ENCODE data around the gene FAM149A.

The FAM149A gene

GRCh38 chr4:186079694-186080093 is 24.8 kb upstream of the FAM149A start:
- peaks cover 4 to 22% of the 10 kb centered on the region in 2 donors for H3K36me3 ChIP-seq (ENCODE audit: control insufficient read depth in 1 of 2, insufficient read depth in 2 of 2, low read length in 2 of 2)
- no peaks in the 10 kb centered on the region for H3K9me3 ChIP-seq (ENCODE audit: control insufficient read depth in 1 of 2, low read length in 2 of 2)

GRCh38 chr4:186081202-186081807 is 23.2 kb upstream of the FAM149A start:
- Histone ChIP-seq H3K4me3 (ENCODE audit: low read depth in 1 of 2, low read length in 2 of 2) (no peak overlapping the region), H3K27me3 (ENCODE audit: low read depth, low read length) (no peaks in the 10 kb centered on the region), H3K36me3 (ENCODE audit: control insufficient read depth in 1 of 2, insufficient read depth in 2 of 2, low read length in 2 of 2) (peaks cover 4 to 21% of the 10 kb centered on the region in 2 donors), H3K27ac (ENCODE audit: low read length) (no peak overlapping the region), H3K4me1 (ENCODE audit: control insufficient read depth in 1 of 2, insufficient read depth in 2 of 2, low read length in 2 of 2) (no peaks in the 10 kb centered on the region), H3K9me3 (ENCODE audit: control insufficient read depth in 1 of 2, low read length in 2 of 2) (no peaks in the 10 kb centered on the region)

More at GRCh38 chr4:186079694-186080093, 24.8 kb upstream of the FAM149A start:
- Histone ChIP-seq H3K4me3 (ENCODE audit: low read depth in 1 of 2, low read length in 2 of 2) (no peak overlapping the region), H3K27ac (ENCODE audit: low read length) (no peak overlapping the region), H3K4me1 (ENCODE audit: control insufficient read depth in 1 of 2, insufficient read depth in 2 of 2, low read length in 2 of 2) (no peaks in the 10 kb centered on the region), H3K27me3 (ENCODE audit: low read depth, low read length) (no peaks in the 10 kb centered on the region)

- no peak overlapping the region for H3K27ac ChIP-seq (ENCODE audit: low read length)
- no peak overlapping the region for H3K4me3 ChIP-seq (ENCODE audit: low read depth in 1 of 2, low read length in 2 of 2)
- no peaks in the 10 kb centered on the region for H3K9me3 ChIP-seq (ENCODE audit: control insufficient read depth in 1 of 2, low read length in 2 of 2)
- H3K36me3 ChIP-seq (ENCODE audit: control insufficient read depth in 1 of 2, insufficient read depth in 2 of 2, low read length in 2 of 2): peaks cover 4 to 17% of the 10 kb centered on the region in 2 donors
- no peaks in the 10 kb centered on the region for H3K4me1 ChIP-seq (ENCODE audit: control insufficient read depth in 1 of 2, insufficient read depth in 2 of 2, low read length in 2 of 2)
- H3K27me3 ChIP-seq (ENCODE audit: low read depth, low read length): no peaks in the 10 kb centered on the region
These were observed 22.3 kb upstream of the FAM149A start for GRCh38 chr4:186082221-186082620.

- Histone ChIP-seq H3K36me3 (ENCODE audit: control insufficient read depth in 1 of 2, insufficient read depth in 2 of 2, low read length in 2 of 2) (peaks cover 0 to under 1% of the 10 kb centered on the region in 2 donors), H3K4me3 (ENCODE audit: low read depth in 1 of 2, low read length in 2 of 2) (no peak overlapping the region), H3K27ac (ENCODE audit: low read length) (no peak overlapping the region), H3K9me3 (ENCODE audit: control insufficient read depth in 1 of 2, low read length in 2 of 2) (no peaks in the 10 kb centered on the region), H3K27me3 (ENCODE audit: low read depth, low read length) (no peaks in the 10 kb centered on the region), H3K4me1 (ENCODE audit: control insufficient read depth in 1 of 2, insufficient read depth in 2 of 2, low read length in 2 of 2) (no peaks in the 10 kb centered on the region)
These were observed 16.0 kb upstream of the FAM149A start for GRCh38 chr4:186088523-186088922.

- no peaks in the 10 kb centered on the region for H3K36me3 ChIP-seq (ENCODE audit: control insufficient read depth in 1 of 2, insufficient read depth in 2 of 2, low read length in 2 of 2)
- no peaks in the 10 kb centered on the region for H3K27me3 ChIP-seq (ENCODE audit: low read depth, low read length)
- H3K27ac ChIP-seq (ENCODE audit: low read length): no peak overlapping the region
- peaks cover 0 to 4% of the 10 kb centered on the region in 2 donors for H3K4me1 ChIP-seq (ENCODE audit: control insufficient read depth in 1 of 2, insufficient read depth in 2 of 2, low read length in 2 of 2)
- H3K9me3 ChIP-seq (ENCODE audit: control insufficient read depth in 1 of 2, low read length in 2 of 2): no peaks in the 10 kb centered on the region
- H3K4me3 ChIP-seq (ENCODE audit: low read depth in 1 of 2, low read length in 2 of 2): no peak overlapping the region
These were observed 12.2 kb upstream of the FAM149A start for GRCh38 chr4:186092296-186092695.

GRCh38 chr4:186095406-186095805 is 9.1 kb upstream of the FAM149A start:
- Histone ChIP-seq H3K27ac (ENCODE audit: low read length) (no peak overlapping the region), H3K36me3 (ENCODE audit: control insufficient read depth in 1 of 2, insufficient read depth in 2 of 2, low read length in 2 of 2) (no peaks in the 10 kb centered on the region), H3K4me1 (ENCODE audit: control insufficient read depth in 1 of 2, insufficient read depth in 2 of 2, low read length in 2 of 2) (peaks cover 0 to 8% of the 10 kb centered on the region in 2 donors), H3K4me3 (ENCODE audit: low read depth in 1 of 2, low read length in 2 of 2) (no peak overlapping the region), H3K27me3 (ENCODE audit: low read depth, low read length) (no peaks in the 10 kb centered on the region), H3K9me3 (ENCODE audit: control insufficient read depth in 1 of 2, low read length in 2 of 2) (no peaks in the 10 kb centered on the region)

- Histone ChIP-seq H3K27me3 (ENCODE audit: low read depth, low read length) (no peaks in the 10 kb centered on the region), H3K4me3 (ENCODE audit: low read depth in 1 of 2, low read length in 2 of 2) (no peak overlapping the region), H3K9me3 (ENCODE audit: control insufficient read depth in 1 of 2, low read length in 2 of 2) (no peaks in the 10 kb centered on the region), H3K36me3 (ENCODE audit: control insufficient read depth in 1 of 2, insufficient read depth in 2 of 2, low read length in 2 of 2) (no peaks in the 10 kb centered on the region), H3K27ac (ENCODE audit: low read length) (no peak overlapping the region), H3K4me1 (ENCODE audit: control insufficient read depth in 1 of 2, insufficient read depth in 2 of 2, low read length in 2 of 2) (peaks cover 0 to 8% of the 10 kb centered on the region in 2 donors)
These were observed 7.8 kb upstream of the FAM149A start for GRCh38 chr4:186096681-186097165.

- Histone ChIP-seq H3K4me1 (ENCODE audit: control insufficient read depth in 1 of 2, insufficient read depth in 2 of 2, low read length in 2 of 2) (peaks cover 0 to 8% of the 10 kb centered on the region in 2 donors), H3K27me3 (ENCODE audit: low read depth, low read length) (no peaks in the 10 kb centered on the region), H3K4me3 (ENCODE audit: low read depth in 1 of 2, low read length in 2 of 2) (no peak overlapping the region), H3K27ac (ENCODE audit: low read length) (no peak overlapping the region), H3K9me3 (ENCODE audit: control insufficient read depth in 1 of 2, low read length in 2 of 2) (no peaks in the 10 kb centered on the region), H3K36me3 (ENCODE audit: control insufficient read depth in 1 of 2, insufficient read depth in 2 of 2, low read length in 2 of 2) (no peaks in the 10 kb centered on the region)
These were observed 7.1 kb upstream of the FAM149A start for GRCh38 chr4:186097386-186097785.

- Histone ChIP-seq H3K36me3 (ENCODE audit: control insufficient read depth in 1 of 2, insufficient read depth in 2 of 2, low read length in 2 of 2) (no peaks in the 10 kb centered on the region), H3K9me3 (ENCODE audit: control insufficient read depth in 1 of 2, low read length in 2 of 2) (no peaks in the 10 kb centered on the region)
These were observed 1.6 kb upstream of the FAM149A start for GRCh38 chr4:186102931-186103330.

GRCh38 chr4:186104890-186105646 is 564 bp downstream of the FAM149A start:
- no peaks in the 10 kb centered on the region for H3K9me3 ChIP-seq (ENCODE audit: control insufficient read depth in 1 of 2, low read length in 2 of 2)
- peaks cover 0 to 7% of the 10 kb centered on the region in 2 donors for H3K4me1 ChIP-seq (ENCODE audit: control insufficient read depth in 1 of 2, insufficient read depth in 2 of 2, low read length in 2 of 2)
- no peak overlapping the region for H3K27ac ChIP-seq (ENCODE audit: low read length)
- peaks cover 3% of the 10 kb centered on the region for H3K27me3 ChIP-seq (ENCODE audit: low read depth, low read length)
- no peaks in the 10 kb centered on the region for H3K36me3 ChIP-seq (ENCODE audit: control insufficient read depth in 1 of 2, insufficient read depth in 2 of 2, low read length in 2 of 2)
- peak overlapping the region; percentile 59 to 80 for H3K4me3 ChIP-seq (ENCODE audit: low read depth in 1 of 2, low read length in 2 of 2)

More at GRCh38 chr4:186102931-186103330, 1.6 kb upstream of the FAM149A start:
- Histone ChIP-seq H3K4me1 (ENCODE audit: control insufficient read depth in 1 of 2, insufficient read depth in 2 of 2, low read length in 2 of 2) (peaks cover 0 to 7% of the 10 kb centered on the region in 2 donors), H3K4me3 (ENCODE audit: low read depth in 1 of 2, low read length in 2 of 2) (no peak overlapping the region), H3K27me3 (ENCODE audit: low read depth, low read length) (peaks cover 3% of the 10 kb centered on the region), H3K27ac (ENCODE audit: low read length) (no peak overlapping the region)

- Histone ChIP-seq H3K4me1 (ENCODE audit: control insufficient read depth in 1 of 2, insufficient read depth in 2 of 2, low read length in 2 of 2) (peaks cover 0 to 7% of the 10 kb centered on the region in 2 donors), H3K27me3 (ENCODE audit: low read depth, low read length) (peaks cover 3% of the 10 kb centered on the region), H3K4me3 (ENCODE audit: low read depth in 1 of 2, low read length in 2 of 2) (peak overlapping the region; percentile 59 to 80), H3K9me3 (ENCODE audit: control insufficient read depth in 1 of 2, low read length in 2 of 2) (no peaks in the 10 kb centered on the region), H3K27ac (ENCODE audit: low read length) (peak overlapping the region; percentile 47), H3K36me3 (ENCODE audit: control insufficient read depth in 1 of 2, insufficient read depth in 2 of 2, low read length in 2 of 2) (no peaks in the 10 kb centered on the region)
These were observed 1.3 kb downstream of the FAM149A start for GRCh38 chr4:186105647-186106321.

Measured in muscle layer of duodenum (tissue), 2 donors.